GM10266 (cell line): ENCODE measurements around the gene MGLL.

Source experiments
- DNase-seq: peaks from one replicate; pipeline ENCODE4 v3.0.0; 2012; ENCODE audit errors: extremely low spot score
- CTCF ChIP-seq: IDR thresholded peaks from 2 replicates; pipeline ENCODE4 v1.5.1; 2012; ENCODE audit warnings: mild to moderate bottlenecking, low read depth; ENCODE audit not compliant: control insufficient read depth, insufficient read depth; ENCODE audit errors: missing control alignments

Gene MGLL

GRCh38 chr3:127668906-127669305, 153.4 kb downstream of the MGLL start:
- TF ChIP-seq CTCF = no peak
- DNase-seq = no peak

- DNase-seq = no peak
- no peak for TF ChIP-seq CTCF
Measured at GRCh38 chr3:127667119-127667681, 155.1 kb downstream of the MGLL start.

GRCh38 chr3:127666676-127667075, 155.6 kb downstream of the MGLL start:
- no peak for DNase-seq
- TF ChIP-seq CTCF = no peak

GRCh38 chr3:127665586-127665985, 156.7 kb downstream of the MGLL start:
- DNase-seq = no peak

GRCh38 chr3:127665165-127665564, 157.2 kb downstream of the MGLL start:
- no peak for TF ChIP-seq CTCF
- DNase-seq = no peak

More at GRCh38 chr3:127665586-127665985, 156.7 kb downstream of the MGLL start:
- no peak for TF ChIP-seq CTCF

- DNase-seq = no peak
Measured at GRCh38 chr3:127663151-127663550, 159.2 kb downstream of the MGLL start.

GRCh38 chr3:127662001-127662469, 160.3 kb downstream of the MGLL start:
- TF ChIP-seq CTCF = no peak
- DNase-seq = no peak

More at GRCh38 chr3:127663151-127663550, 159.2 kb downstream of the MGLL start:
- TF ChIP-seq CTCF = no peak
